DOHH2 (cell line): Measurements from ENCODE around the gene KIF21B.

Experiments
- CTCF ChIP-seq: fragments of 200-600 bp; sonication (generic); IDR thresholded peaks from one replicate; pipeline ENCODE4 v1.5.1; 2014; ENCODE audit warnings: antibody characterized with exemption, mild to moderate bottlenecking, low read depth, low read length; ENCODE audit not compliant: poor library complexity, severe bottlenecking
- EZH2phosphoT487 ChIP-seq: fragments of 200-600 bp; sonication (generic); IDR thresholded peaks from 2 replicates; pipeline ENCODE4 v1.6.1; 2017; ENCODE audit warnings: borderline replicate concordance, mild to moderate bottlenecking, antibody characterized with exemption, low read length, moderate library complexity, mixed read lengths

DNA sequence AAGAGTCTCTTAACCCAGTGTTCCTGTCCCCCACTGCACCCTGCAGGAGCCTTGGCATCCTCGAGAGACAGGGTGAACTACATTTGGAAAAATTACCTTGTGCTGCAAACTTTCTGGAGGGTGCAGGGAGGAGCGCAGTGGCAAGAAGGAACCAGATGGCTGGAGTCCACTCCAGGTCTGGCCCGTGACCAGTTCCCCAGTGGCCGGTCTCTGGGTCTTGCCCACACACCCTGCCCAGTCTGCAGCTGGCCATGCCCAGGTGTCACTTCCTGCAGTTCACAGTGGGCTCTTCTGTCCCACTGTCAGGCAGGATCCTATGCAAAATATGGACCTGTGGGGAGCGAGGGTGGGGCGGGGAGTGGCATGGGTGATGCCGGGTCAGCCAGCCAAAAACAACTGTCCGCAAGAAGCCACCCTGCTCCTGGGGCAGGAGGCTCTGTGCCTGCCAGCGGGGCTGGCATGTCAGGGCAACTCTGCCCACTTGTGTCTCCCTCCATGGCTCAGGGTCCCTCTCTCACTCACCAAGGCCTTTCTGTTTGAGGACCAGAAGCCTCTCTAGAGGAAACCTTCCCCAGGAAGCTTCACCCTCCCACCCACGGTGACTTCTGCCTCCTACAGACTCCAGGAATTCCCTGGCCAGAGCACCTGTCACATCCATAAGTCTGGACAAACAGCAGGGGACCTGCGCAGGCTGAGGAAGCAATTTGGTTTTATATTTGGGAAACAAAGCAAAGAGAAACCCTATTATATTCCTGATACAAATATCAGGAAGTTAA lies 55.6 kb downstream of the KIF21B start:
- no peak for TF ChIP-seq CTCF
- TF ChIP-seq EZH2phosphoT487: no peak
